Adipose tissue (tissue), 3 donors: Measurements from ENCODE around the gene RASA4B. TPM values are rescaled to one million over a fixed set of nuclear protein-coding genes. Genes with fewer than 3 reads are reported as not detected.
A peak's percentile ranks its signal among the peaks of the same experiment; 100 is the strongest.
"Not testable (repeated sequence)": the region's sequence is repeated elsewhere in the genome, so short reads cannot be mapped to it uniquely, and the experiment has no call there.

Source experiments
- H3K27ac ChIP-seq: one replicate; pipeline ENCODE4 v1.5.1; 2013; ENCODE audit warnings: low read depth, low read length
- WGBS, 3 donors: extraction: QIAGEN DNeasy Blood & Tissue Kit; methylation state at CpG; one replicate each; pipeline ENCODE4 v1.1.7; 2013; 5-methylcytosine and 5-hydroxymethylcytosine counted together
- polyA plus RNA-seq, 3 donors: library from polyadenylated mRNA; stranded (reverse); fragments of 200-250 nt; gene quantifications; one replicate each; pipeline ENCODE4 v1.2.3, GENCODE V29; 2013
- donor health status: healthy with polysubstance abuse.
- donor health status: Bipolar disorder and iron deficiency.
- donor health status: healthy.

RASA4B gene
- polyA plus RNA-seq, 3 donors, result 9.7 to 17.1 (median 12.6) TPM

DNA sequence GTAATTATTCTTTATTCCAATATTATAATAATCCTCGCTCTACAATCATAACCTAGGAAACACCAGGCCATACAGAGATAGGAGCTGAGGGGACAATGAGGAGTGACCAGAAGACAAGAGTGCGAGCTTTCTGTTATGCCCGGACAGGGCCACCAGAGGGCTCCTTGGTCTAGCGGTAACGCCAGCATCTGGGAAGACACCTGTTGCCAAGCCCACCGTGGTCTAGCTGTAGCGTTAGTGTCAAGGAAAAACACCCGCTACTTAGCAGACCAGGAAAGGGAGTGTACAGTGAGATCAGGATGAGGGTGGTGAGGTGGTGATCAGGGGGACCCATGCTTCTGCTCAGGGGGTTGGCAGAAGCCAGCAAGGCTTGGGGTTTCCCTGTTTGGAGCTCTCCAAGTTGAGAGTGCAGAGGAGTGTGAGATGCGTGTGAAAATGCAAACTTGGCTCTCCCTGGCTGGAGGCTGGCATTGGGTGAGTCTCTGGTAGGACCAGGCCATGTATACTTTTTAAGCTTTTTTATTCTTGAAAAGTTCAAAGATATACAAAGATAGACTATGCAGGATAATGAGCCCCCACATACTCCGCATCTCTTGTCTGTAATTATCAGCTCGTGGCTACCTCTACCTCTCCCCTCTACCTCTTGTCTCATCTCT lies 37.5 kb downstream of the RASA4B start:
- not testable (repeated sequence) for H3K27ac ChIP-seq
- 5 to 12% (median 8%) methylated on average over 5 to 8 of the region's 11 CpGs for WGBS, 3 donors

DNA sequence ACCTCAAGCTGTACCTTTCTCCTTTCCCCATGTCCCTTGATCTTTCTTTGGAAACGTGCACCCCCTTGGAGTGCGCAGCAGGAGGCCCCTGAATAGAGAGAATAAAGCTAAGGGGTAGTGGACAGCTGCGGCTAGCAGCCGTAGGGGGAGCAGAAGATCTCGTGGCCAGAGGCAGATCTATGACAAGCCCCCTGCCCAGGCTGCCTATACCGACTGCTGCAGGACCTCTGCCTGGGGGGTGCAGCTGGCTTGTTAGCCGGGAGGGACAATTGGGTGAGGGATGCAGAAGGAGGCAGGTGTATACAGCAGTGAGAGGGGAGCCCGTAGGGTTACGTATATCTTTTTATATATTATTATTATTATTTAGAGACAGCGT lies 38.4 kb downstream of the RASA4B start:
- H3K27ac ChIP-seq, result not testable (repeated sequence)
- WGBS, 3 donors, result 0% methylated on average over 2 of the region's 10 CpGs; no CpG with 5 or more reads in 1 of the 3 donors

DNA sequence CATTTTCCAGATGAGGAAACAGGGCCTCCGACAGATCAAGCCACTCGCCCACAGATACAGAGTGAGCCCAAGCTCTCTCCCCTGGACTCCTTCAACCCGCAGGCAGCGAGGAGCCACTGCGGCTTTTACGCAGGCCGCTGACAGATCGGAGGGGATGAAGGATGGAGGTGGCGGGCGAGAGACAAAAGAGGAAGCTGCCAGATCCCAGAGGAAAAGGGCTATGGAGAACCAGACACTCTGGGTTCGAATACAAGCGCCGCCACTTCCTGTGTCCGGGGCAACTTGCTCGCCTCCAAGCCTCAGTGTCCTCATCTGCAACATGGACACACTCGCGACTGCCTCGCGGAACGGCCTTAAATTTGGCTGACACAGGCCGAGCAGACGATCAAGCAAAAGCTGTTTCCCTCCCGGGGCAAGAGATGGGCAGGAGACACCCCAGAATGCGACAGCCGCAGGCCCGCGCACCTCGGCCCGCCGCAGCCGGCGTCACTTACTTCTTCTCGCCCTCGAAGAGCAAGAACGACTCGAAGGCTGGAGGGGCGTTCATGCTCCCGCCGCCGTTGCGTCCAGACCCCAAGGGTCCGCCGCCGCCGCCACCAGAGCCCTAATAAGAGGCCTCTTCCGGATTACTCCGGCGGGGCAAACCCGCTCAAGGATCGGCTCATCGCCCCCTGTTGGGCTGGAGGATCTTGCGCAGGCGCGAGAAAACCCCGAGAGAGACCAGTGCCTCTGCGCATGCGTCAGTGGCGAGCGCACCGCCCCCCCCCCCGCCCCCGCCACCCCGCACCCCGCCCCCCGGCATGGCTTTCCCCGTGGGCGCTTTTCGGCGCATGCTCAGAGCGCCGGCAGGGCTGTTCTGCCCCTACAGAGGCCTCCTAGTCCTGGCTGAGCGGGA lies 39.0 kb downstream of the RASA4B start, which contains the start of gene POLR2J:
Gene POLR2J (minus strand): TSS at position 609 of the 895 bp plus-strand sequence. CDS start 62 bp downstream, at position 547.
- not testable (repeated sequence) for H3K27ac ChIP-seq
- WGBS, 3 donors, result 0% methylated on average over 20 to 47 of the region's 72 CpGs

DNA sequence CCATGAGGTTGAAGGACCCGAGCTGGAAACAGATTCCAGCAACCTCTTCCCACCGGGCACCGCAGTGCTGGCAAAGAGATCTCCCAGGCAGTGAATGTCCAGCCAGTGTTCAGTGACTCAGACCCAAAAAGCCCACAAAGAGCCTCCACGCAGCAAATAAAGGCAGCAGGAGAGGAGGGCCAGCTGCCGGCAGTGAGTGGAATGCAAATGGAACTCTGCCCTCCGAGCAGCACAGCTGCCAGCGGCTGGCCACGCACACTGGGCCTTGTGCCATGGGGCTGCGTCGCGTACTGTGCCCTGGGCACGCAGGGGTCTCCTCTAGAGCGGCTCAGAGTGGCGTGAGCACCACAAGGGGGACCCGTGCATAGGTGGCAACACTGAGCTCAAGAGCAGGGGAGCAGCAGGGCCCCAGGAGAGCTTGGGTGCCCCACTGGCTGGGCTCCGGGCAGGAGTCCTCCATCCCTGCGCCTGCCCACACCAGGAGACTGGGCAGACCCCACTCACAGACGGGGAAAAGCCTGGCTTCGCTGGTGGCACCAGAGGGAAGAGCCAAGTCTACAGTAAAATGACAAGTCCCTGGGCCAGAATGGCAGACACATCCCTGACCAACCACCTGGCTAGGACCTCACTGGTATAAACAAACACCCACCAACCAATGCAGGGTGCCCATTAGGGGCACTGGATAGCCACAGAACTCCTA lies 42.7 kb downstream of the RASA4B start:
- whole genome bisulfite sequencing, 3 donors, result 69 to 87% (median 79%) methylated on average over 7 to 9 of the region's 19 CpGs
- not testable (repeated sequence) for H3K27ac ChIP-seq

DNA sequence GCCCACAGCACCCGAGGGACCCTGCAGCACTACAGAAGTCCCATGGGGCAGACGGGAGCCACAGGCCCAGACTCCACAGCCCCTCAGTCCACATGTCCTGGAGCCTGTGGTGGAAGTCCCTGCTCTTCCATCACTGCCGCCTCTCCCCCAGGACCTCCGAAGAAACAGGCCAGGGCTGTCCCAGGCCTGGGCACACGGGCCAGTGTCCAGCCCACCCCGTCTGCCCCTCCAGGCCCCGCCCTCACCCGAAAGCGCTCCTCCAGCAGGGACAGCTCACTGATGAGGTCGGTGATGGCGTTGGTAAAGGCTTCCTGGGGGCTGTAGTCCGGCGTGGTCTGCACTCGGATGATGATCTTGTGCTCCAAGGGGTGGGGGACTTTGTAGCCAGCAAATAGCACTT lies 43.5 kb downstream of the RASA4B start:
- H3K27ac ChIP-seq, result not testable (repeated sequence)
- 75 to 88% (median 84%) methylated on average over 9 to 10 of the region's 14 CpGs for whole genome bisulfite sequencing, 3 donors

DNA sequence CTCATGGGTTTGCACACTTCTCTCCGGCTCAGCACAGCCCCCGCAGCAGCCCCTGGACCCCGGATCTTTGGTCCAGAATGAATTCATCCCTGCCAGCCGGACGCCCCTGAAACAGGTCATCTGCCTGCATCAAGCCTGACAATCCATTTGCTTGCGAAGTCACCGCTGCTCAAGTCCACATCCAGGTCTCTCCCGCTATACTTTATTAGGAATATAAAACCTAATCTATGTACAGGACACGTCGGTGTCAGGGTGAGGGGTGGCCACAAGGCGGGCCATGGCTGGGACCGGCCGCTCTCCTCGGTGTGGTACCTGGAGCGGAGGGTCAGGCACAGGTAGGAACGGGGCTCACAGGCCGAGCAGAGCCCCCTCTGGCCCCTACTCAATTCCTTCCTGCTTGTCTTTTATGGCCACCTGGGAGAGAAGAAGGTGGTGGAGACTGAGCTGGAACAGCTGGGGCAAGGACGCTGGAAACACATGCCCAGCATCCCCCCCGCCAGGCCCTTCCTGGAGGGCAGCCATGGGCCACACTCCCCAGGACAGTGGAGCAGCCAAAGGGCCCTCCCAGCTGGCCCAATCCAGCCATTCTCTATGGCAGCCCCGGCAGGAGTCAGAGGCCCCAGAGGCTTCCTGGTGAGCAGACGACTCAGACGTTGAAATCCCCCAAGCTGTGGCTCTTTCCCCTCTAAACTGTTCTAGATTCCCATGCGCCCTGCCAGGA lies 44.1 kb downstream of the RASA4B start:
- no peak overlapping the region for H3K27ac ChIP-seq
- WGBS, 3 donors, result 79 to 83% (median 83%) methylated on average over 22 to 23 of the region's 23 CpGs

DNA sequence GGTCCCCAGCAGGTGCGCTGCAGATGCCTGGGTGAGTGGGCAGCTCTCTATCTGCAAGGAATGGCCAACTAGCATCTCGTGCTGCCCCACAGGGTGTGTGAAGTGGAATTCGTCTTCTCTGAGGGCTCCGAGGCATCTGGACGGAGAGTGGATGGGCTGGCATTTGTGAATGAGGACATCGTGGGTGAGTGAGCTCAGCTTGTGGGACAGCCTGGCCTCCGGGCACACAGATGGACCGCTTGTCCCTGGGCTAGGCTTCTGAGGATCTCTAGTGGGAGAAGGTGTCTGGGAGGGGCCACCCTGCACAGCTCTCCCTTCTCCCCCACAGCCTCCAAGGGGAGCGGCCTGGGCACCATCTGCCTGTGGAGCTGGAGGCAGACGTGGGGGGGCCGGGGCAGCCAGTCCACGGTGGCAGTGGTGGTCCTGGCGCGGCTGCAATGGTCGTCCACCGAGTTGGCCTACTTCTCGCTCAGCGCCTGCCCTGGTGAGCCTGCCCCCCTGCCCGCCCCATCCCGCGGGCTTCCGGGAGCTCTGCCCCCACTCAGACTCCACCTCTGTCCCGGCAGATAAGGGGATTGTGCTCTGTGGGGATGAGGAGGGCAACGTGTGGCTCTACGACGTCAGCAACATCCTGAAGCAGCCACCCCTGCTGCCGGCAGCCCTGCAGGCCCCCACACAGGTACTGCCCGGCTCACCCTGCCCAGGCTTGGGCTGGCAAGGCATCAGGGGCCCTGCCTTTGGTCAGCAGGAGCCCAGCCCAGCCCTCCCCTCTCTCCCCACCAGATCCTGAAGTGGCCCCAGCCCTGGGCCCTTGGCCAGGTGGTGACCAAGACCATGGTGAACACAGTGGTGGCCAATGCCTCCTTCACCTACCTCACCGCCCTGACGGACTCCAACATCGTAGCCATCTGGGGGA lies 45.2 kb downstream of the RASA4B start:
- no peak overlapping the region for H3K27ac ChIP-seq
- 74 to 78% (median 76%) methylated on average over 31 of the region's 31 CpGs for WGBS, 3 donors

DNA sequence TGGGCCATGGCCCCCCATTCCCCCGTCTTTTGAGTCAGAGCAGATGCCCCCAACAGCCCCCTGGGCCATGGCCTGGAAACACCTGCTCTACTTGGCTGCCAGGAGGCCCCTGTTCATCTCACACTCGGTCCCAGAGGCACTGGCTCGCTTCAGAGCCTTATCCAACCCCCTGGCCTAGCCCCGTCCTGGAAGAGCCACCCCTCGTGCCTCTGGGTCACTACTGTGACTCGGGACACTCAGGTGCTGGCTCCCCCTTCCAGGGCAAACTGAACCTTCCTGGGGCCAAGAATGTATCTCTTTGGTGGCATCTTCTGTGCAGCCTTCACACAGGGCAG lies 45.8 kb downstream of the RASA4B start:
- H3K27ac ChIP-seq, result no peak overlapping the region
- 78 to 85% (median 79%) methylated on average over 6 of the region's 6 CpGs for WGBS, 3 donors

DNA sequence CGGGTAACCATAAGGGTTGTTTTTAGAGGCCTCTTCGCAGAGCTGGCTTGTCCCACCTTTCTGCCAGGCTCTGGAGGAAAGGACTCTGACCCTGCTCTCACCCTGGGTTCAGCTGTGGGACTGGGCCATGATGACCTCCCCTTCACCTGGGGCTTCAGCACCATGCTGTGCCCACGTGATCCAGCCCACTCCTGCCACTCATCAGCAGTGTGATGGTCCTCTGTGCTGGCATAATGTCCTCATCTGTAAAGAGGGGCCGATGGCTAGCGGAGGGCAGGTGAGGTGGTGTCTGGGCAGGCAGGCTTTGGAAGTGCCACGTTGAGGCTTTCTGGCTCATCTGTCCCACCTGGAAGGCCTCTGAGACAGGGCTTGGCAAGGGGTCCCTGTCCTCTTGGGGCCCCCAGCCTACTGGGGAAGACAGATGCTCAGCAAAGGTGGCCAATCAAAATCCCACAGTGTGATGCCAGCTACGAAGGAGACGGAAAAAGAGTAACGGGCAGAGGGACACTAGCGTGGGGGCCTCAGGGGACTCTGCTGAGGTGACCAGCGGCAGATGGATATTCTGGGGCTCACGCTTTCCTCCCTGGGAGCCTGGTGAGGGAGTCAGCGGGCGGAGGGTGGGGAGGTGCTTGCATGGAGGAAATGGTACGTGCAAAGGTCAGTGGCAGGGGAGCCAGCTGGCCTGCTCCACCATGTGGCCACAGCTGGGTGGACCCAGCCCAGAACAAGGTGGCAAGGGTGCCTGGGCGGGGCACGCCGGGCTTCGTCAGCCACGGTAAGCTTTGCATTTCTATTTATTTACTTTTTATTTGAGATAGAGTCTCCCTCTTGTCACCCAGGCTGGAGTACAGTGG lies 47.4 kb downstream of the RASA4B start:
- WGBS, 3 donors, result 75 to 80% (median 78%) methylated on average over 20 of the region's 20 CpGs

DNA sequence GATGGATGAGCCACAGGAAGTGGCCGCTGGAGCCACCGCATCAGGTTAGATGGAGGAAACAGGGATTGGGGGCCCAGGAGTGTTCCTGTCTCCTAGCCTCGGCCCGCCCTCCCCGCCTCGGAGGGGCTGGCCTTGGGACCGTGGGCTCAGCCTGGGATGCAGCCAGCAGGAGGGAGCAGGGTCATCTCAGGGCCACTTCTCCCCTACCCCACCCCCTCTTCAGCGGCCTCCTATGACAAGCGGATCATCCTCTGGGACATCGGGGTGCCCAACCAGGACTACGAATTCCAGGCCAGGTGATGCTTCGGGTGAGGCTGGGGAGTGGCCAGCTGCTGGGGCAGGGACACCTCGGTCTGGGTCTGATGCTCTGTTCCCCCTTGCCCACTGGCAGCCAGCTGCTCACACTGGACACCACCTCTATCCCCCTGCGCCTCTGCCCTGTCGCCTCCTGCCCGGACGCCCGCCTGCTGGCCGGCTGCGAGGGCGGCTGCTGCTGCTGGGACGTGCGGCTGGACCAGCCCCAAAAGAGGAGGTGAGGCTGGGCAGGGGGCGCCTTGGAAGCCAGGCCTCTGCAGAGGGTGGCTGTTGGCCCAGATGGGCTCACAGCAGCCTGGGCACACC lies 48.1 kb downstream of the RASA4B start:
- WGBS, 3 donors, result 89 to 92% (median 90%) methylated on average over 16 to 24 of the region's 24 CpGs
- H3K27ac ChIP-seq, result no peak overlapping the region

More for the DNA sequence above, 47.4 kb downstream of the RASA4B start:
- no peak overlapping the region for H3K27ac ChIP-seq

DNA sequence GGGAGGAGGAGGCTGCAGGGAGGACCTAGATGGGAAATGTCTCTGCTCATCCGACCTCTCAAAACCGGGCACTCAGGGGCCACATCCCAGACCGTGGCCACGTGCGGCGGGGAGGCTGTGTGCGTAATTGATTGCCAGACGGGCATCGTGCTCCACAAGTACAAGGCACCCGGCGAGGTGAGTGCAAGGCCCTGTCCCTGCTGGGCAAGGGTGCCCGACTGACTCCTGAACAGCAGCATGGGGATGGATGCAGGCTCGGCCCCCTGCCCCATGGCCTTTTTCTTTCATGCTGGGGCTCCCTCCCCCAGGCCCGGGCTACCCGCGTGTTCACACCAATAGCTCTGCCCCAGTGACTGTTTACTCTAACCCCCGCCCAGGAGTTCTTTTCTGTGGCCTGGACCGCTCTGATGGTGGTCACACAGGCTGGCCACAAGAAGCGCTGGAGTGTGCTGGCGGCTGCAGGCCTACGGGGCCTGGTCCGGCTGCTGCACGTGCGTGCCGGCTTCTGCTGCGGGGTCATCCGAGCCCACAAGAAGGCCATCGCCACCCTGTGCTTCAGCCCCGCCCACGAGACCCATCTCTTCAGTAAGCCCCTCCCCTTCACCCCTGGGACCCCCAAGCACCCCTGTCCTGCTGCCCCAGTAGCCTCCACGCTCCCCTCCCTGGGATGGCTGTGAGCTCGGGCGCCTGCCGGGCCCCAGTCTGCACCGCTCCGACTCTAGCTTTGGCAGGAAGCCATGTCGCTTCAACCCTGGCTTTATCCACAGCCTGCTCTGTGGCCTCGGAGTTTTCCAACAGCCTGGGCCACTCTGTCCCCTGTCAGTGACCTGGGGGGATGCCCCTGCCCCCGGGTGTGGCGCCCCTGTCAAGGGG lies 48.9 kb downstream of the RASA4B start:
- no peak overlapping the region for H3K27ac ChIP-seq

DNA sequence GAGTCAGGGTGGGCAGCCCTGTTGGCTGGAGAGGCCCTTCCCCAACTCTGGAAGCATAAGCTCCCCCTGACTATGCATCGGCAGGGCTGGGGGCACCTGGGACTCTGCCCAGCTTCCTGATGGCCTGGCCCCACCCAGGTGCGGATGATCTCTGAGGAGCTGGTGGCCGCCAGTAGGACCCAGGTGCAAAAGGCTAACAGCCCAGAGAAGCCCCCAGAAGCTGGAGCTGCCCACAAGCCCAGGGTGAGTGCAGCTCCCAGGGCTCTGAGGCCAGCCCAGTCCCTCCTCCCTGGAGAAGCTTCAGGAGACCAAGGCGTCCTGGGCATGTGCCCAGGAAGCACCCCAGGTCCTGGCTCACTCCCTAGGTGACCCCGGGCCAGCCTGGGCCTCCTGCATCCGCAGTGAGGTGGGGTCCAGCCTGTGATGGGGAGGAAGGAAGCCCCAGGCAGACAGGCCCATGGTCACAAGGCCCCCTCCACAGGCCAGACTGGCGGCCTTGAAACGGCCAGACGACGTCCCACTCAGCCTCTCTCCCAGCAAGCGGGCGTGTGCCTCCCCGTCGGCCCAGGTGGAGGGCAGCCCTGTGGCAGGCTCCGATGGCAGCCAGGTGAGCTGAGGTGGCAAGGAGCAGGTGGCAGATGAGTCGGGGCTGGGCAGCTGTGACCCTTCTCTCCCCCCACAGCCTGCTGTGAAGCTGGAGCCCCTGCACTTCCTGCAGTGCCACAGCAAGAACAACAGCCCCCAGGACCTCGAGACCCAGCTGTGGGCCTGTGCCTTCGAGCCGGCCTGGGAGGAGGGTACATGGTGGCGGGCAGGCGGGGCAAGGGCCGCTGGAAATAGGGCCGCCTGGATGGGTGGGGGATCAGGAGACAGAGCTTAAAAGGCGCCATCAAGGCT lies 49.7 kb downstream of the RASA4B start:
- no peak overlapping the region for H3K27ac ChIP-seq
- 81 to 95% (median 92%) methylated on average over 24 of the region's 24 CpGs for WGBS, 3 donors

More for the DNA sequence above, 48.9 kb downstream of the RASA4B start:
- WGBS, 3 donors, result 87 to 88% (median 87%) methylated on average over 39 to 40 of the region's 40 CpGs

DNA sequence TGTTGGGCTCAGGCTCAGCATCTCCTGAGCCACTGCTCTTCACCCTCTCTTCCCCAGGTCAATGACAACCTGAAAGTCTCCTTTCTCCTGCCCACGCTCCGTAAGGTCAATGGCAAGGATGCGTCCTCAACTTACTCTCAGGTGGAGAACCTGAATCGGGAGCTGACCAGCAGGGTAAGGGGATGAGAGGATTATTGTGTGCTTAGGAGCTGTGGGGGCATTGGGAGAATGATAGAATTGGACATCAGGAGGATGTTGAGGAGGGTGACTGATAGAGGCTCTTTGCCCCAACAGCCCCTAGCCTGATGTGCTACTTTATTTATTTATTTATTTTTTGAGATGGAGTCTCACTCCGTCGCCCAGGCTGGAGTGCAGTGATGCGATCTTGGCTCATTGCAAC lies 51.5 kb downstream of the RASA4B start:
- no peak overlapping the region for H3K27ac ChIP-seq
- 91 to 96% (median 94%) methylated on average over 7 of the region's 7 CpGs for WGBS, 3 donors

DNA sequence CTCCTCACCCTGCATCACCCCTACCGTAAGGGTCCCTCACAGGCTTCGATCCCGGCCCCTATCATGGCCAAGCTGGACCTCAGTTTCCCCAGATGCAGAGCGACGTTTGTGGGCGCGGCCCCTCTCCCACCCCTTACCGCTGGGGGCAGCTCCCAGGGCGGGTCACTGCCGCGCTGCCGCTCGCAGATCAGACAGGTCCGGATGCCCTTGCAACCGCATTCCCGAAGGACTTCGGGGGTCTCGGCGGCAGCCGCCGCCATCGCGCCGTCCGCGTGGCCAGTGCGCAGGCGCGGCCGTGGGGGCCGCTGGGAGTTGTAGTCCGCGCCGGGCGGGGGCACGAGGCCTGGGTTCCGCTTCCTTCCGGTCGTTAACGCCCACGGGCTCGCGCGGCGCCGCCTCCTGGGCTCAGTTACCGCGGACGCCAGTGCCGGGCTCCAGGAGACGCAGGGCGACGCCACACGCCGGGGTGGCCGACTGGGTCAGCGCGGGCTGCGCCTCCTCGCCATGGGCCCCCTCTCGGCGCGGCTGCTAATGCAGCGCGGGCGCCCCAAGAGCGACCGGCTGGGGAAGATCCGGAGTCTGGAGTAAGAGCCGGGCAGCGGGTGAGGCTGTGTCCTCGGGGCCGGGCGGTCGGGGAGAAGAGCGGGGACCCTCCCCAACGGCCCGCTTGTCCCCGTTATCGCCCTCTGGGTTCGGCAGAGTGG lies 52.8 kb downstream of the RASA4B start, which contains the start of the genes ALKBH4 and LRWD1:
Gene ALKBH4 (minus strand): TSS at position 287 of the 704 bp plus-strand sequence. CDS start 27 bp downstream, at position 260.
Gene LRWD1 (plus strand): TSS at position 408 of the 704 bp plus-strand sequence. CDS start 97 bp downstream, at position 505.
- peak within 1 kb of the TSS; percentile 44 for H3K27ac ChIP-seq
- 0 to 1% (median 1%) methylated on average over 58 to 81 of the region's 81 CpGs for WGBS, 3 donors
